H1 (cell line): ENCODE results near the gene TMEM255B. TPM values are rescaled to one million over a fixed set of nuclear protein-coding genes. Genes with fewer than 3 reads are reported as not detected.

Experiments used
- KDM1A ChIP-seq: fragments of 200-600, 300-600 bp; sonication (generic); IDR thresholded peaks from 2 replicates; pipeline ENCODE4 v1.7.1; 2016; ENCODE audit warnings: mild to moderate bottlenecking, low read length, borderline replicate concordance
- MAX ChIP-seq: IDR thresholded peaks from 2 replicates; pipeline ENCODE4 v1.6.1; 2012; ENCODE audit warnings: inconsistent platforms
- POU5F1 ChIP-seq: IDR thresholded peaks from 2 replicates; pipeline ENCODE4 v1.6.1; 2011; ENCODE audit warnings: low read depth, mild to moderate bottlenecking, low read length, moderate library complexity
- polyA plus RNA-seq, 7 experiments: library from polyadenylated mRNA; depleted of rRNA in 3 of 7; stranded (reverse) in 5 of 7; unstranded in 2 of 7; fragments of >200 nt in 5 of 7; fragments of 200-250 nt in 2 of 7; gene quantifications; 1 replicate in 5 of 7; 2 replicates in 1 of 7; 4 replicates in 1 of 7; pipeline versions ENCODE4 v1.2.1 to v1.2.3, GENCODE V29; 2011 to 2013; ENCODE audit warnings: missing spikeins in 2 of 7, mixed read lengths in 2 of 7
- total RNA-seq: library from RNA; stranded (reverse); fragmentation: NEBNext Ultra II Directional; extraction: Animal tissue kit (Norgen Biotek cat#: 25700); gene quantifications from 2 replicates; pipeline ENCODE4 v1.2.1, GENCODE V29; 2021

TMEM255B gene
- total and polyA plus RNA-seq, 2 of the 8 experiments (the other 6 are each of a cell fraction or from before 2014, with no cell fraction given): 3.4 to 4.4 TPM

- TF ChIP-seq POU5F1 (no peak), MAX (no peak), KDM1A (no peak)
- TF ChIP-seq, all 59 proteins: peak for 0
Observed at GRCh38 chr13:113821847-113822246, 62.8 kb downstream of the TMEM255B start (continued).
